HG02759 (cell line): ENCODE results near the gene MTLN.
"Not testable (repeated sequence)": the region's sequence is repeated elsewhere in the genome, so short reads cannot be mapped to it uniquely, and the experiment has no call there.

Experiments used
- ATAC-seq: cut with Tn5 transposase; IDR thresholded peaks from one replicate; pipeline ENCODE4 v1.9.1; 2021; ENCODE audit warnings: mild to moderate bottlenecking, moderate library complexity; ENCODE audit not compliant: unreplicated experiment

MTLN gene

GRCh38 chr2:110211938-110212858 is at the start of gene MTLN:
Gene MTLN, minus strand, starts transcription at chr2:110212547. Its CDS starts 22 bp downstream, at chr2:110212525.
- peak; percentile 90 for ATAC-seq

GRCh38 chr2:110261910-110262309 is 49.6 kb upstream of the MTLN start:
- not testable (repeated sequence) for ATAC-seq

GRCh38 chr2:110248081-110248795 is 35.9 kb upstream of the MTLN start:
- not testable (repeated sequence) for ATAC-seq

- ATAC-seq = not testable (repeated sequence)
Measured at GRCh38 chr2:110245488-110246435, 33.4 kb upstream of the MTLN start.

GRCh38 chr2:110243283-110243682 is 30.9 kb upstream of the MTLN start:
- not testable (repeated sequence) for ATAC-seq

GRCh38 chr2:110234514-110234913 is 22.2 kb upstream of the MTLN start:
- ATAC-seq = not testable (repeated sequence)

- ATAC-seq = not testable (repeated sequence)
Measured at GRCh38 chr2:110229886-110230285, 17.5 kb upstream of the MTLN start.

GRCh38 chr2:110222626-110223025 is 10.3 kb upstream of the MTLN start:
- ATAC-seq = not testable (repeated sequence)

- ATAC-seq = no peak
Measured at GRCh38 chr2:110221938-110222337, 9.6 kb upstream of the MTLN start.

- no peak for ATAC-seq
Measured at GRCh38 chr2:110220190-110220564, 7.8 kb upstream of the MTLN start.

GRCh38 chr2:110219496-110220189 is 7.3 kb upstream of the MTLN start:
- ATAC-seq = no peak

GRCh38 chr2:110218889-110219288 is 6.5 kb upstream of the MTLN start:
- not testable (repeated sequence) for ATAC-seq

GRCh38 chr2:110216803-110217202 is 4.5 kb upstream of the MTLN start:
- ATAC-seq = no peak

- no peak for ATAC-seq
Measured at GRCh38 chr2:110216199-110216598, 3.9 kb upstream of the MTLN start.

- no peak for ATAC-seq
Measured at GRCh38 chr2:110215566-110216158, 3.3 kb upstream of the MTLN start.

GRCh38 chr2:110215091-110215490 is 2.7 kb upstream of the MTLN start:
- no peak for ATAC-seq

GRCh38 chr2:110213522-110213921 is 1.2 kb upstream of the MTLN start:
- ATAC-seq = not testable (repeated sequence)

- ATAC-seq = no peak
Measured at GRCh38 chr2:110205660-110206455, 6.5 kb downstream of the MTLN start.
